Measurements from ENCODE around the gene MAPKAPK5.

MAPKAPK5 gene

GRCh38 chr12:111901182-111901581 is 59.2 kb downstream of the MAPKAPK5 start:
- TF ChIP-seq CTCF (IDR thresholded peaks at IDR 0.05; ENCODE audit: control insufficient read depth, insufficient read depth, low read depth, low read length, missing control alignments) = no peak
- DNase-seq (ENCODE audit: low read depth) = no peak
- no peak overlapping the region for H3K4me3 ChIP-seq (ENCODE audit: control insufficient read depth, low read depth, low read length)

- DNase-seq (ENCODE audit: low read depth) = no peak
- no peak for TF ChIP-seq CTCF (IDR thresholded peaks at IDR 0.05; ENCODE audit: control insufficient read depth, insufficient read depth, low read depth, low read length, missing control alignments)
- no peak overlapping the region for H3K4me3 ChIP-seq (ENCODE audit: control insufficient read depth, low read depth, low read length)
Measured at GRCh38 chr12:111904446-111904975, 62.5 kb downstream of the MAPKAPK5 start.

GRCh38 chr12:111905502-111905901 is 63.5 kb downstream of the MAPKAPK5 start:
- DNase-seq (ENCODE audit: low read depth) = no peak

GRCh38 chr12:111907740-111908139 is 65.7 kb downstream of the MAPKAPK5 start:
- no peak for TF ChIP-seq CTCF (IDR thresholded peaks at IDR 0.05; ENCODE audit: control insufficient read depth, insufficient read depth, low read depth, low read length, missing control alignments)
- no peak overlapping the region for H3K4me3 ChIP-seq (ENCODE audit: control insufficient read depth, low read depth, low read length)
- no peak for DNase-seq (ENCODE audit: low read depth)

More at GRCh38 chr12:111905502-111905901, 63.5 kb downstream of the MAPKAPK5 start:
- H3K4me3 ChIP-seq (ENCODE audit: control insufficient read depth, low read depth, low read length) = no peak overlapping the region
- TF ChIP-seq CTCF (IDR thresholded peaks at IDR 0.05; ENCODE audit: control insufficient read depth, insufficient read depth, low read depth, low read length, missing control alignments) = no peak

- H3K4me3 ChIP-seq (ENCODE audit: control insufficient read depth, low read depth, low read length) = no peak overlapping the region
- TF ChIP-seq CTCF (IDR thresholded peaks at IDR 0.05; ENCODE audit: control insufficient read depth, insufficient read depth, low read depth, low read length, missing control alignments) = no peak
- DNase-seq (ENCODE audit: low read depth) = no peak
Measured at GRCh38 chr12:111925171-111925570, 83.1 kb downstream of the MAPKAPK5 start.

- no peak overlapping the region for H3K4me3 ChIP-seq (ENCODE audit: control insufficient read depth, low read depth, low read length)
- no peak for DNase-seq (ENCODE audit: low read depth)
- no peak for TF ChIP-seq CTCF (IDR thresholded peaks at IDR 0.05; ENCODE audit: control insufficient read depth, insufficient read depth, low read depth, low read length, missing control alignments)
Measured at GRCh38 chr12:111926631-111927030, 84.6 kb downstream of the MAPKAPK5 start.

- no peak for DNase-seq (ENCODE audit: low read depth)
- no peak for TF ChIP-seq CTCF (IDR thresholded peaks at IDR 0.05; ENCODE audit: control insufficient read depth, insufficient read depth, low read depth, low read length, missing control alignments)
- H3K4me3 ChIP-seq (ENCODE audit: control insufficient read depth, low read depth, low read length) = no peak overlapping the region
Measured at GRCh38 chr12:111927346-111927745, 85.3 kb downstream of the MAPKAPK5 start.

All from AG09309 (cell line).